SK-N-SH treated with all-trans-retinoic acid at 6 μM for 48 hours (cell line): ENCODE data around the gene TOR3A.

Experiments
- PPARA ChIP-seq: fragments of 250-450 bp; sonication (Bioruptor Pico); IDR thresholded peaks from 2 replicates; pipeline ENCODE4 v1.5.0; 2020; ENCODE audit warnings: mild to moderate bottlenecking, borderline replicate concordance
- RARB ChIP-seq: fragments of 250-450 bp; sonication (Bioruptor Pico); IDR thresholded peaks from 2 replicates; pipeline ENCODE4 v1.8.0; 2021; ENCODE audit warnings: mild to moderate bottlenecking, moderate library complexity
- ZNF70 ChIP-seq: fragments of 450-650 bp; formaldehyde crosslinking; IDR thresholded peaks from 2 replicates; pipeline ENCODE4 v1.5.0; 2020; ENCODE audit warnings: mild to moderate bottlenecking, moderate library complexity
- TF ChIP-seq, protein P1 (sequence below): fragments of 250-450 bp; sonication (Bioruptor Pico); IDR thresholded peaks from 2 replicates; pipeline ENCODE4 v1.5.1; 2021; ENCODE audit warnings: mild to moderate bottlenecking, moderate library complexity
- TF ChIP-seq, protein P2 (sequence below): fragments of 250-450 bp; sonication (Bioruptor Pico); IDR thresholded peaks from 2 replicates; pipeline ENCODE4 v1.5.1; 2020; ENCODE audit warnings: low read depth, mild to moderate bottlenecking, moderate library complexity

DNA sequence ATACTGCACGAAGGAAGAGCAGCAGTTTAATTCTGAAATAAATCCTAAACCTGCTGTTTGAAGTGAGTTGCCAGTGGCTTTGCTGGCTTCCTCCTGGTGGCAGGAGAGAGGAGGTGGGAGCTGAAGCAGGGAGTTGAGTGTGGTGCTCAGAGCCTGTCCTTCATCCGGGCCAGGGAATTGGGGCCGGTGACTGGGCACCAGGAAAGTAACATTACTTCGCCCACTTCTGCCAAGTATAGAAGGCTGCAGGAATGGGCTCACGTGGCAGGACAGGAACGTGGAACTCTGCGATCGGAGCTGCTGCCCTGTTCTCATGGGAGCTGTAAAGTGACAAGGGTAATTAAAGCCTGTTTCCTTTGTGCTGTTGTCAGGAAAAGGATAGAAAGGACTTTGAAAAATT, 8.7 kb downstream of the TOR3A start:
- TF ChIP-seq, protein P1, sequence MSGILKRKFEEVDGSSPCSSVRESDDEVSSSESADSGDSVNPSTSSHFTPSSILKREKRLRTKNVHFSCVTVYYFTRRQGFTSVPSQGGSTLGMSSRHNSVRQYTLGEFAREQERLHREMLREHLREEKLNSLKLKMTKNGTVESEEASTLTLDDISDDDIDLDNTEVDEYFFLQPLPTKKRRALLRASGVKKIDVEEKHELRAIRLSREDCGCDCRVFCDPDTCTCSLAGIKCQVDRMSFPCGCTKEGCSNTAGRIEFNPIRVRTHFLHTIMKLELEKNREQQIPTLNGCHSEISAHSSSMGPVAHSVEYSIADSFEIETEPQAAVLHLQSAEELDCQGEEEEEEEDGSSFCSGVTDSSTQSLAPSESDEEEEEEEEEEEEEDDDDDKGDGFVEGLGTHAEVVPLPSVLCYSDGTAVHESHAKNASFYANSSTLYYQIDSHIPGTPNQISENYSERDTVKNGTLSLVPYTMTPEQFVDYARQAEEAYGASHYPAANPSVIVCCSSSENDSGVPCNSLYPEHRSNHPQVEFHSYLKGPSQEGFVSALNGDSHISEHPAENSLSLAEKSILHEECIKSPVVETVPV (CRISPR knock-in tag): no peak
- TF ChIP-seq, protein P2, sequence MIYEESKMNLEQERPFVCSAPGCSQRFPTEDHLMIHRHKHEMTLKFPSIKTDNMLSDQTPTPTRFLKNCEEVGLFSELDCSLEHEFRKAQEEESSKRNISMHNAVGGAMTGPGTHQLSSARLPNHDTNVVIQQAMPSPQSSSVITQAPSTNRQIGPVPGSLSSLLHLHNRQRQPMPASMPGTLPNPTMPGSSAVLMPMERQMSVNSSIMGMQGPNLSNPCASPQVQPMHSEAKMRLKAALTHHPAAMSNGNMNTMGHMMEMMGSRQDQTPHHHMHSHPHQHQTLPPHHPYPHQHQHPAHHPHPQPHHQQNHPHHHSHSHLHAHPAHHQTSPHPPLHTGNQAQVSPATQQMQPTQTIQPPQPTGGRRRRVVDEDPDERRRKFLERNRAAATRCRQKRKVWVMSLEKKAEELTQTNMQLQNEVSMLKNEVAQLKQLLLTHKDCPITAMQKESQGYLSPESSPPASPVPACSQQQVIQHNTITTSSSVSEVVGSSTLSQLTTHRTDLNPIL (CRISPR knock-in tag): no peak
- TF ChIP-seq ZNF70 (CRISPR knock-in tag) (no peak), RARB (CRISPR knock-in tag) (no peak), PPARA (CRISPR knock-in tag) (no peak)
